HepG2 (cell line): ENCODE measurements around the gene ST3GAL4.

Experiments
- GTF2F1 ChIP-seq: fragments of 150-350 bp; IDR thresholded peaks from 2 replicates; pipeline ENCODE4 v1.6.1; 2014; ENCODE audit warnings: low read length
- ZNF430 ChIP-seq: sonication (generic); formaldehyde crosslinking; IDR thresholded peaks from 2 replicates; pipeline ENCODE4 v1.9.0; 2021; ENCODE audit warnings: mild to moderate bottlenecking, missing genetic modification reagents
- TF ChIP-seq, protein P1 (sequence below): IDR thresholded peaks from 2 replicates; pipeline ENCODE4 v1.4.0; 2020; ENCODE audit warnings: mild to moderate bottlenecking, missing genetic modification reagents

DNA sequence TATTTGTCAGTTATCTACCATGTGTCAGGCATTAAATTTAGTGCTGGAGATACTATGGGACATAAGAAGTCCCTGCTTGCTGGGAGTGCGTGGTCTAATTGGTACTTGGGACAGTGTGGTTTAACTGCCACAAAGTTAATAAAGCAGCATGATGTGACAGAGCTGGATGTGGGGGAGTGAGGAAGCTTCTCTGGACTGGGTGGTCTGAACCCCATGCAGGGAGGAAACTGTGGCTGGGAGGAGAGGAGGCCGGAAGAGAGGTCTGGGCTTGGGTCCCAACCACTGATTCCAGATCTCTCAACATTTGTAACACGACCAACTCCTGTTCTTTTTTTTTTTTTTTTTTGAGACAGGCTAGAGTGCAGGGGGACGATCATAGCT is 37.1 kb downstream of the ST3GAL4 start:
- TF ChIP-seq GTF2F1 (no peak), ZNF430 (CRISPR knock-in tag) (no peak)
- TF ChIP-seq, protein P1, sequence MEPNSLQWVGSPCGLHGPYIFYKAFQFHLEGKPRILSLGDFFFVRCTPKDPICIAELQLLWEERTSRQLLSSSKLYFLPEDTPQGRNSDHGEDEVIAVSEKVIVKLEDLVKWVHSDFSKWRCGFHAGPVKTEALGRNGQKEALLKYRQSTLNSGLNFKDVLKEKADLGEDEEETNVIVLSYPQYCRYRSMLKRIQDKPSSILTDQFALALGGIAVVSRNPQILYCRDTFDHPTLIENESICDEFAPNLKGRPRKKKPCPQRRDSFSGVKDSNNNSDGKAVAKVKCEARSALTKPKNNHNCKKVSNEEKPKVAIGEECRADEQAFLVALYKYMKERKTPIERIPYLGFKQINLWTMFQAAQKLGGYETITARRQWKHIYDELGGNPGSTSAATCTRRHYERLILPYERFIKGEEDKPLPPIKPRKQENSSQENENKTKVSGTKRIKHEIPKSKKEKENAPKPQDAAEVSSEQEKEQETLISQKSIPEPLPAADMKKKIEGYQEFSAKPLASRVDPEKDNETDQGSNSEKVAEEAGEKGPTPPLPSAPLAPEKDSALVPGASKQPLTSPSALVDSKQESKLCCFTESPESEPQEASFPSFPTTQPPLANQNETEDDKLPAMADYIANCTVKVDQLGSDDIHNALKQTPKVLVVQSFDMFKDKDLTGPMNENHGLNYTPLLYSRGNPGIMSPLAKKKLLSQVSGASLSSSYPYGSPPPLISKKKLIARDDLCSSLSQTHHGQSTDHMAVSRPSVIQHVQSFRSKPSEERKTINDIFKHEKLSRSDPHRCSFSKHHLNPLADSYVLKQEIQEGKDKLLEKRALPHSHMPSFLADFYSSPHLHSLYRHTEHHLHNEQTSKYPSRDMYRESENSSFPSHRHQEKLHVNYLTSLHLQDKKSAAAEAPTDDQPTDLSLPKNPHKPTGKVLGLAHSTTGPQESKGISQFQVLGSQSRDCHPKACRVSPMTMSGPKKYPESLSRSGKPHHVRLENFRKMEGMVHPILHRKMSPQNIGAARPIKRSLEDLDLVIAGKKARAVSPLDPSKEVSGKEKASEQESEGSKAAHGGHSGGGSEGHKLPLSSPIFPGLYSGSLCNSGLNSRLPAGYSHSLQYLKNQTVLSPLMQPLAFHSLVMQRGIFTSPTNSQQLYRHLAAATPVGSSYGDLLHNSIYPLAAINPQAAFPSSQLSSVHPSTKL (CRISPR knock-in tag) = no peak
